ENCODE results near the gene PRKACA. TPM values are rescaled to one million over a fixed set of nuclear protein-coding genes. Genes with fewer than 3 reads are reported as not detected.
A peak's percentile ranks its signal among the peaks of the same experiment; 100 is the strongest.
"Not testable (repeated sequence)": the region's sequence is repeated elsewhere in the genome, so short reads cannot be mapped to it uniquely, and the experiment has no call there.

Gene PRKACA
- total RNA-seq, 2 experiments from 2014 or later, result 64.1 to 66.9 TPM

- DNase-seq (no peak), ATAC-seq (ENCODE audit: low read depth) (no peak)
- Mint-ChIP-seq H3K27ac (no peak overlapping the region), H3K9me3 (no peaks in the 10 kb centered on the region), H3K4me3 (no peak overlapping the region), H3K27me3 (no peaks in the 10 kb centered on the region), H3K36me3 (peaks cover 1% of the 10 kb centered on the region), H3K4me1 (no peaks in the 10 kb centered on the region)
- POLR2A ChIA-PET, result no interaction called here
These were observed 38.6 kb upstream of the PRKACA start for GRCh38 chr19:14156122-14156521.

DNA sequence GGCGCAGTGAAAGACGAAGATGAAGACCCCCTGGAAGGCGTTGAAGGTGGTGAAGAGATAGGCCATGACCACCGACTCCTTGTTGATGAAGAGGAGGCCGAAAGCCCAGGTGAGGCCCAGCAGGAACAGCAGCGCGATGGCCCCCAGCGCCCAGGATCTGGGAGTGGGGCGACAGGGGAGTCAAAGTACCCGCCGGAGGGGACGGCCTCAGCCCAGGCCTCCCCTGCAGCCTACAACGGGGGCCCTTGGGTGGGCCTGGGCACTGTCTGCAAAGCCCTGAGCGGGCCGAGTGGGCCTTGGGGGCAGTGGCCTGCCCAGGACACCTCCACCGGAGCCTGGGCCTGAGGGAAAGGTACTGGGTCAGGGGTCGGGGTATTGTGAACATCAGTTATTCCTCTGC lies 37.8 kb upstream of the PRKACA start:
- POLR2A ChIA-PET, result no interaction called here
- DNase-seq (no peak), ATAC-seq (ENCODE audit: low read depth) (no peak)
- no peaks in the 10 kb centered on the region for H3K27me3 Mint-ChIP-seq
- H3K27ac Mint-ChIP-seq, result no peak overlapping the region
- no peak overlapping the region for H3K4me3 Mint-ChIP-seq
- no peaks in the 10 kb centered on the region for H3K9me3 Mint-ChIP-seq
- H3K4me1 Mint-ChIP-seq, result no peaks in the 10 kb centered on the region
- peaks cover 1% of the 10 kb centered on the region for H3K36me3 Mint-ChIP-seq

DNA sequence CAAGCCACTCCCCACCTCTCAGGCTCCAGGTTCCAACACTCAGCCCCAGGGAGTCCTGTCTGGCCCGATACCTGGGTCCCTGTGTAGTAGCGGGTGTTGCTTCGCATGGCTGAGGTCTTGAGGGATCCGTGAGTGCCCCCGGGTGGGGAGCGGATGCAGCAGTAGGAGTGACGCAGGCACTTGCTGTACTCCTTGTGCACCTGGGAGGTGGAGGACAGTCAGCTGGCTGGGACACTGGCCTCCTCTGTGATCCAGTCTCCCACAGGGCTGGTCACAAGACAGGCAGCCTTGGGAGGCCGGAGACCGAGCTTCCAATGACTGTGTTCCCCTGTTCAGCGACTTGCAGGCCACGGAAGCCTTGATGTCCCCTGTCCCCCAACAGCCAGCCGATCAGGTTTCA lies 35.2 kb upstream of the PRKACA start:
- ATAC-seq (ENCODE audit: low read depth) (no peak), DNase-seq (no peak)
- POLR2A ChIA-PET, result interaction anchor here (0.5 to 1.6 kb wide), 3 partner anchors 16 to 421 kb away, joined by 3 to 5 read pairs (median 3); no protein-coding TSS in a partner anchor
- Mint-ChIP-seq H3K36me3 (peaks cover 1% of the 10 kb centered on the region), H3K4me1 (peaks cover 16% of the 10 kb centered on the region), H3K4me3 (no peak overlapping the region), H3K9me3 (no peaks in the 10 kb centered on the region), H3K27me3 (no peaks in the 10 kb centered on the region), H3K27ac (peak overlapping the region; percentile 17)

DNA sequence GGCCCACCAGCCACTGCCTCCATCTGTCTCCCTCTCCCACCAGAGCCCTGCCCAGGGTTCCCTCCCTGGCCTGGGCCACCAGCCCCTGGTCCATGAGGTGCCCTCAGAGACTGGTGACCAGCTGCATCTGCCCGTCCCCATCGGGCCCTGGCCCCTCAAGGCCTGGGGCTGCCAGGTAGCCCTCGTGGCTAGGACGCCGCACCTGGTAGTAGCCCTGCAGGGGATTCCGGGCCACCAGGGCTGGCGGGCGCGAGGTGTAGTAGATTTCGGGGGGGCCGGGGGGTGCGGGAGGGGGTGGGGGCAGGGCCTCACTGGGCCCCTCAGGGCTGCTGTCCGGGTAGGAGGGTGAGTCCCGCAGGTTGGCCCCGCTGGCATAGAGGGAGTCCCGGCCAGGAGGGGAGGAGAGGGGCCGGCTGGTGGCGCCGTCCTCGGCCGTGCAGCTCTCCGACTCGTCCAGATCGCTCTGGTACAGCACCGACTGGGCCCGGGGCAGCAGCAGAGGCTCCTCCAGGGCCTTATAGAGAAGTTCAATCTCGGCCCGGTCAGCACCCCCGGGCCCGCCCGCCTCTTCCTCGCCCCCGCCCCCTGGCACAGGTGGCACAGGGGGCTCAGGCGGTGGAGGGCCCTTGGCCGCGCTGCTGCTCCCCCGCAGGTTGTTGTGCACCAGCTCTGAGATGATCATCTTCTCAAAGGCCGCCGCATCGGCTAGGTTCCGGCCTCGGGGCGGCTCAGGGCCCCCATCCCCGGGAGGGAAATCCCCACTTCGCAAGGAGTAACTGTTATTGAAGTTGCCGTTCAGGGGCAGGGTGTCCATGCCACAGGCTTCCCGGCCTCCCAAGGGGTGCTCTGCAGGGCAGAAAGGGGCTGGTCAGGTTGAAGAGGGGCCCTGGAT lies 33.5 kb upstream of the PRKACA start:
- peaks cover 18% of the 10 kb centered on the region for H3K4me1 Mint-ChIP-seq
- no peaks in the 10 kb centered on the region for H3K27me3 Mint-ChIP-seq
- DNase-seq (no peak), ATAC-seq (ENCODE audit: low read depth) (no peak)
- no peak overlapping the region for H3K4me3 Mint-ChIP-seq
- H3K9me3 Mint-ChIP-seq, result no peaks in the 10 kb centered on the region
- POLR2A ChIA-PET, result interaction anchor here (1.2 to 6.6 kb wide), 4 partner anchors 8 to 17 kb away, joined by 3 to 47 read pairs (median 4); partner anchors contain the start of gene ASF1B
- peak overlapping the region; percentile 91 for H3K27ac Mint-ChIP-seq
- peaks cover 1% of the 10 kb centered on the region for H3K36me3 Mint-ChIP-seq

DNA sequence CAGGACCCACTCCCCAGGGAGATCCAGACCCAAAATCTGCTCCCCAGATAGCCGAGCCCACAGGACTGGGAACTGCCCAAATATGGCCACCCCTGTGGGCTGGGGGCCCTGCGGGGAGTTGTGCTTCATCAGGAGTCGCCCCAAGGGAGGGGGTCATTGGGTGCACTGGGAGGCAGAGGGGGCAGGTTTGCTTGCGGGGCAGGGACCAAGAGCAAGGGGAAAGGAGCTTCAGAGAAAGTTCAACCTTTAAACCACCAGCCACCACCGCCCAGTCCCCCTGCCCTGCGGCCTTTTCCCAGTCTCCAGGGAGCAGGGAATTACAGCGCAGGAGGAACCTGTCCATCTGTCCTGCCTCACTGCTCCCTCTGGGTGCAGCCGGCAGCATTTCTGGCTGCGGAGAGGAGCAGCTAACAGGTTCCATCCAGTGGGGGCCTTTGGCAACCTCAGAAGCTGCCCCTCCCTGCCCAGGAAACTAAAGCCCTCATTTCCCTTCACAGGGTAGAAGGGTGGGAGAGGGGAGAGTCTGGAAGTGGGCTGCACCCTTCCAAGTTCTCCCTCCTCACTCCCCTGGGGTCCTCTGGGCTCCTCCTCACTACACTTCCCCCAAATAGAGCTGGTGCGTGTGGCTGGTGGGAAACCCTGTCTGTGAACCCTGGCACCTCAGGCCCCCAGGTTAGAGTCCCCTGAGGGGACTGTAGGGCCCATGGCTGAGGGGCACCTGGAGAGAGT lies 32.6 kb upstream of the PRKACA start:
- no peaks in the 10 kb centered on the region for H3K9me3 Mint-ChIP-seq
- POLR2A ChIA-PET, result interaction anchor here (0.6 to 6.6 kb wide), 6 partner anchors 9 to 354 kb away, joined by 3 to 47 read pairs (median 4); partner anchors contain the start of gene ASF1B

GRCh38 chr19:14149509-14149994 lies 32.0 kb upstream of the PRKACA start:
- H3K27ac Mint-ChIP-seq, result peak overlapping the region; percentile 91
- H3K36me3 Mint-ChIP-seq, result peaks cover 1% of the 10 kb centered on the region
- DNase-seq (peak; percentile 69), ATAC-seq (ENCODE audit: low read depth) (peak; percentile 92)
- H3K4me3 Mint-ChIP-seq, result peak overlapping the region; percentile 75
- POLR2A ChIA-PET, result interaction anchor here (0.6 to 6.6 kb wide), 7 partner anchors 10 to 355 kb away, joined by 3 to 47 read pairs (median 4); partner anchors contain the start of gene ASF1B
- no peaks in the 10 kb centered on the region for H3K27me3 Mint-ChIP-seq
- no peaks in the 10 kb centered on the region for H3K9me3 Mint-ChIP-seq
- peaks cover 25% of the 10 kb centered on the region for H3K4me1 Mint-ChIP-seq

More for the DNA sequence above, 32.6 kb upstream of the PRKACA start:
- Mint-ChIP-seq H3K36me3 (peaks cover 1% of the 10 kb centered on the region), H3K4me3 (peak overlapping the region; percentile 75), H3K27me3 (no peaks in the 10 kb centered on the region), H3K27ac (peak overlapping the region; percentile 91), H3K4me1 (peaks cover 24% of the 10 kb centered on the region)
- ATAC-seq (ENCODE audit: low read depth) (no peak), DNase-seq (no peak)

DNA sequence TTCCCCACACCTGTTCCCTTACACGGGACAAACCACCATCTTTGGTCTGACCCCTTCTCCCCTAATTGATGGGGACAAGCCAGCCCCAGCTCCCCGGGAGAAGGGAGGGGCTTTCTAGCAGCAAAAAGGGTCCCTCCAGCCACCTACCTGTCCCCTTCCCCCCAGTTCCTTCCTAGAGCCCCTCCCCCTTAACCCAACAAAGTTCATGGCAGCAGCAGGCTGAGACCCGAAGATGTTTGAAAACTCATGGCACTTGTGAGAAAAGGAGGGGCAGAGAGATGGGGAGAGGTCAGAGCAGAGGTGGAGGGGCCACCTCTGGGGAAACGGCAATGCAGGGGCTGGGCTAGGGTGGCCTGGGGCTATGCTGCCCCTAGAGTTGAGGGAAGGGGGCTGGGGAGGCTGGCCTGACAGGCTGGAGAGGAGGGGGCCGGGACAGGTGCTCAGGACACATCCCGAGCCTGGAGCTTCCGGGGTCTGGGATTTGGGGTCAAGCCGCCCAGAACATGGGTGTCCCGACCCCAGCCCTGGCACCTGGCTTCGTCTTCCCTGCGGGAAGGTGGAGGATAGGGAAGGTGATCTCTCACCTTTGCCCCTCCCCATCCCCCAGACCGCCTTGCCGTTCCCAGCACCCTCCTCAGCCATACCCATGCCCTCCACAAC lies 31.3 kb upstream of the PRKACA start:
- H3K4me1 Mint-ChIP-seq, result peaks cover 25% of the 10 kb centered on the region

DNA sequence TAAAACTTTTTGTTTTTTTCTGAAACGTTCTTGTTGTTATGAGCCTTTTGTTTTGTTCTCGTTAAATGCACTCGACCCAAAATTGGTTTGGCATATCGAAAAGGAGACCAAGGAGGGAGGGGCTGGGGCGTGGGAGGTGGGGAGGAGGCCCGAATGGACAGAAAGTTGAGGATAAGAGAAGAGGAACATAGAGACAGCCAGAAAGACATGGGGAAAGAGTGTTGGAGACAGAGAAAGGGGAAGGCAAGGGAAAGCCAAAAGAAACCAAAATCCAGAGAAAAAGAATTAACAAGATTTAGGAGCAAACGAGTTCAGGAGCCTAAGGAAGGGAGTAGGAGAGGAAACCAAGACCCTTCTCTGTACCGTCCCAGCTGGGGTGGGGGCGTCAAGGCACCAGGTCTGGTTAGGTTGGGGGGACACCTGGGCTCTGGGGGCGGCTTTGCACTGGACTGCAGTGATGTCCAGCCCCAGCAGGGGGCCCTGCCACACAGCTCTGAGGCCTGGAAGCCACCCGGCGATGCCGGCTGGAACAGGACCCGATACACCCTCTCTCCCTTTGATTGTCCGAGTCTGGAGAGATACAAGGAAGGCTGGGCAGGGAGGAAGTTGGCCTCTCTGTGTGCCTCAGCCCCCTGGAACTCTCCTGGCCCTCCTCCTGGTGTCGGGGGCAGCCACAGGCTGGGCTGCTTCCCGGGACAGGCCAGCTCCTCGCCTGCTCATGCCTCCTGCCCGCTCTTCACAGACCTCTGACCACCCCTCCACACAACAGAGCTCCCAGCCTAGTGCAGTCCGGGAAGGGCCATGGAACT lies 30.4 kb upstream of the PRKACA start:
- Mint-ChIP-seq H3K4me1 (peaks cover 25% of the 10 kb centered on the region), H3K36me3 (no peaks in the 10 kb centered on the region), H3K27ac (peak overlapping the region; percentile 91), H3K4me3 (peak overlapping the region; percentile 67), H3K9me3 (no peaks in the 10 kb centered on the region), H3K27me3 (no peaks in the 10 kb centered on the region)
- POLR2A ChIA-PET, result interaction anchor here (0.5 to 6.6 kb wide), 4 partner anchors 12 to 311 kb away, joined by 3 to 47 read pairs (median 4); partner anchors contain the start of gene ASF1B
- DNase-seq, result peak; percentile 75
- peak; percentile 46 for ATAC-seq (ENCODE audit: low read depth)

More for the DNA sequence above, 31.3 kb upstream of the PRKACA start:
- DNase-seq (no peak), ATAC-seq (ENCODE audit: low read depth) (no peak)
- Mint-ChIP-seq H3K36me3 (peaks cover 1% of the 10 kb centered on the region), H3K27me3 (no peaks in the 10 kb centered on the region), H3K9me3 (no peaks in the 10 kb centered on the region), H3K27ac (peak overlapping the region; percentile 91), H3K4me3 (peak overlapping the region; percentile 75)
- POLR2A ChIA-PET, result interaction anchor here (0.6 to 6.6 kb wide), 6 partner anchors 9 to 312 kb away, joined by 3 to 47 read pairs (median 4); partner anchors contain the start of gene ASF1B

DNA sequence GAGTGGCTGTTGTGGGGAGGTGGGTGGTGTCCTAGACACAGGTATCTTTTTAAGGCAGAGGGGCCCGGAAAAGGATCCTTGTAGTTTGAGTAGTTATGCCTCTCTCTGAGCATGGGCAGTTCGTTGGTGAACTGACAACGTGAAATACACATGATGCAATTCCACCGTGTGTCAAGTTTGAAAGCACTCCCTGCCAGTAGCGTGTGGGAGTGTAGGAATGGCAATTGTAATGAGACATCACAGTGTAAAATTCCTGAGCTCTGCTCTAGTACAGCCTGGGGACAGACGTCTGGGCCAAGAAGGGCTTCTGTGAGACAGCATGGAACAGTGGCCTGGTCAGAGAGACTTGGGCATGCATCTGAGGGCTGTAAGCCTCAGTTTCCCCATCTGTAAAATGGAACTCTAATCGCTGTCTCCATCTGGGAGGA lies 29.2 kb upstream of the PRKACA start:
- POLR2A ChIA-PET, result interaction anchor here (6.6 kb wide), 1 partner anchor 11 kb away, joined by 47 read pairs; the partner anchor contains the start of gene ASF1B
- no peak for DNase-seq
- Mint-ChIP-seq H3K36me3 (no peaks in the 10 kb centered on the region), H3K27ac (no peak overlapping the region), H3K4me3 (no peak overlapping the region), H3K9me3 (no peaks in the 10 kb centered on the region), H3K4me1 (peaks cover 30% of the 10 kb centered on the region), H3K27me3 (no peaks in the 10 kb centered on the region)
- ATAC-seq (ENCODE audit: low read depth), result no peak

GRCh38 chr19:14146169-14146568 lies 28.6 kb upstream of the PRKACA start:
- H3K4me1 Mint-ChIP-seq, result peaks cover 34% of the 10 kb centered on the region
- not testable (repeated sequence) for H3K36me3 Mint-ChIP-seq; H3K27ac Mint-ChIP-seq; ATAC-seq (ENCODE audit: low read depth); DNase-seq; H3K4me3 Mint-ChIP-seq; H3K27me3 Mint-ChIP-seq; H3K9me3 Mint-ChIP-seq
- POLR2A ChIA-PET, result interaction anchor here (6.6 kb wide), 1 partner anchor 10 kb away, joined by 47 read pairs; the partner anchor contains the start of gene ASF1B

DNA sequence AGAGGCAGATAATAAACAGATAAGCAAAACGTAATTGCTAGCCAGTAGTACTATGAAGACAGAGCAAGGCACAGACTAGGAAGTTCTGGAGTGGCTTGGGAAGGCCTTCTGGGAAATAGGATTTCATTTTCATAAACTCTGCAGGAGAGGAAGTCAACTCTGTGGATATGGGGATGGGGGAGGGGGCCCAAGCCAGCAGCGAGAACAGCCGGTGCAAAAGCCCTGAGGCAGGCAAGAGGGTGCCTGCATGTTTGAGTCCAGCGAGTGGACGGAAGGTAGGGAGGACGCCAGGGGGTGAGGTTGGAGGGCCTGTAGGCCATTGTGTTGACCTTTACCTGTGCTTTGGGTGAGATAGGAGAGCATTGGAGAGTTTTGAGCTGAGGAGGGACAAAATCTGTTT lies 27.8 kb upstream of the PRKACA start:
- no peak overlapping the region for H3K27ac Mint-ChIP-seq
- POLR2A ChIA-PET, result interaction anchor here (0.5 to 6.6 kb wide), 2 partner anchors 9 to 273 kb away, joined by 3 to 47 read pairs; partner anchors contain the start of gene ASF1B
- no peaks in the 10 kb centered on the region for H3K27me3 Mint-ChIP-seq
- H3K4me1 Mint-ChIP-seq, result peaks cover 34% of the 10 kb centered on the region
- ATAC-seq (ENCODE audit: low read depth) (no peak), DNase-seq (no peak)
- H3K36me3 Mint-ChIP-seq, result no peaks in the 10 kb centered on the region
- H3K4me3 Mint-ChIP-seq, result no peak overlapping the region
- H3K9me3 Mint-ChIP-seq, result no peaks in the 10 kb centered on the region
